Umbilical cord (tissue), 2 donors: ENCODE data around the gene UST. TPM values are rescaled to one million over a fixed set of nuclear protein-coding genes. Genes with fewer than 3 reads are reported as not detected.

Experiments
- DNase-seq: peaks from one replicate; pipeline ENCODE4 v3.0.0-alpha.2; 2015; ENCODE audit warnings: low spot score
- total RNA-seq: library from RNA; depleted of rRNA; stranded (reverse); fragments of >200 nt; gene quantifications from one replicate; pipeline ENCODE4 v1.2.3, GENCODE V29; 2014; ENCODE audit warnings: low replicate concordance; ENCODE audit not compliant: insufficient read depth

Gene UST
- total RNA-seq, 1 donor from 2014 or later, result 39.7 TPM

- DNase-seq, result no peak
Observed at GRCh38 chr6:149118737-149119653, 372.2 kb downstream of the UST start.

DNA sequence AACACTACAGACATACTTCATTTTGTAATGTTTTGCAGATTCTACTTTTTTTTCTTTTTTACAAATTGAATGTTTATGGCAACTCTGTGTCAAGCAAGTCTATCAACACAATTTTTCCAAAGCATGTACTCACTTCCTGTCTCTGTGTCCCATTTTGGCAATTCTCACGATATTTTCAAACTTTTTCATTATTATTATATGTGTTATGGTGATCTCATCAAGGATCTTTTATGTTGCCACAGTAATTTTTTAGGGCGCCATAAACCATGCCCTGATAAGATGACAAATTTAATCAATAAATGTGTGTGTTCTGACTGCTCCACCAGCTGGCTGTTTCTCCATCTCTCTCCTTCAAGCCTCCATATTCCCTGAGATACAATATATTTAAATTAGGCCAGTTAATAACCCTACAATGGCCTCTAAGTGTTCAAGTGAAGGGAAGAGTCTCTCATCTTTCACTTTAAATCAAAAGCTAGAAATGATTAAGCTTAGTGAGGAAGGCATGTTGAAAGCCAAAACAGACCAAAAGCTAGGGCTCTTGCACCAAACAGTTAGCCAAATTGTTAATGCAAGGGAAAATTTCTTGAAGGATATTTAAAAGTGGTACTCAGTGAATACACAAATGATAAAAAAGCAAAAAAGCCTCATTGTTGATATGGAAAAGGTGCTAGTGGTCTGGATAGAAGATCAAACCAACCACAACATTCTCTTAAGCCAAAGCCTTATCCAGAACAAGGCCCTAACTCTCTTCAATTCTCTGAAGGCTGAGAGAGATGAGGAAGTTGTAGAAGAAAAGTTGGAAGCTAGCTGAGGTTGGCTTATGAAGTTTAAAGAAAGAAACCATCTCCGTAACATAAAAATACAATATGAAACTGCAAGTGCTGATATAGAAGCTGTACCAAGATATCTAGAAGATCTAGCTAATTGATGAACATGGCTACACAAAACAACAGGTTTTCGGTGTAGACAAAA, 376.3 kb downstream of the UST start:
- DNase-seq, result no peak

GRCh38 chr6:149125309-149125708, 378.5 kb downstream of the UST start:
- no peak for DNase-seq
